EL (cell line): Measurements from ENCODE around the gene NT5C2.
A peak's percentile ranks its signal among the peaks of the same experiment; 100 is the strongest.
"Not testable (repeated sequence)": the region's sequence is repeated elsewhere in the genome, so short reads cannot be mapped to it uniquely, and the experiment has no call there.

Source experiments
- DNase-seq: peaks from one replicate; pipeline ENCODE4 v3.0.0-alpha.2; 2016

The NT5C2 gene

GRCh38 chr10:103193107-103193819 lies at the start of gene NT5C2:
Gene NT5C2, minus strand, starts transcription at chr10:103193272. Its CDS starts 18,314 bp downstream, at chr10:103174958.
- DNase-seq, result peak; percentile 82

- DNase-seq, result peak; percentile 56
Observed at GRCh38 chr10:103241262-103242011, 48.4 kb upstream of the NT5C2 start.

GRCh38 chr10:103238506-103239252 lies 45.6 kb upstream of the NT5C2 start:
- peak; percentile 74 for DNase-seq

GRCh38 chr10:103235775-103236174 lies 42.7 kb upstream of the NT5C2 start:
- no peak for DNase-seq

GRCh38 chr10:103232772-103233488 lies 39.9 kb upstream of the NT5C2 start:
- DNase-seq, result peak; percentile 68

GRCh38 chr10:103232131-103232673 lies 39.1 kb upstream of the NT5C2 start:
- peak; percentile 51 for DNase-seq

- peak; percentile 97 for DNase-seq
Observed at GRCh38 chr10:103231047-103231551, 38.0 kb upstream of the NT5C2 start.

- no peak for DNase-seq
Observed at GRCh38 chr10:103227416-103227815, 34.3 kb upstream of the NT5C2 start.

- no peak for DNase-seq
Observed at GRCh38 chr10:103225939-103226338, 32.9 kb upstream of the NT5C2 start.

GRCh38 chr10:103224721-103225120 lies 31.6 kb upstream of the NT5C2 start:
- DNase-seq, result not testable (repeated sequence)

GRCh38 chr10:103224133-103224532 lies 31.1 kb upstream of the NT5C2 start:
- DNase-seq, result no peak

- DNase-seq, result peak; percentile 54
Observed at GRCh38 chr10:103216362-103216761, 23.3 kb upstream of the NT5C2 start.

- DNase-seq, result no peak
Observed at GRCh38 chr10:103215601-103216000, 22.5 kb upstream of the NT5C2 start.

- DNase-seq, result not testable (repeated sequence)
Observed at GRCh38 chr10:103210262-103210661, 17.2 kb upstream of the NT5C2 start.

GRCh38 chr10:103207643-103208042 lies 14.6 kb upstream of the NT5C2 start:
- DNase-seq, result not testable (repeated sequence)

GRCh38 chr10:103207141-103207540 lies 14.1 kb upstream of the NT5C2 start:
- DNase-seq, result no peak

GRCh38 chr10:103206715-103207114 lies 13.6 kb upstream of the NT5C2 start:
- not testable (repeated sequence) for DNase-seq

GRCh38 chr10:103205401-103205800 lies 12.3 kb upstream of the NT5C2 start:
- not testable (repeated sequence) for DNase-seq

GRCh38 chr10:103204353-103205255 lies 11.5 kb upstream of the NT5C2 start:
- DNase-seq, result no peak

- no peak for DNase-seq
Observed at GRCh38 chr10:103203466-103203865, 10.4 kb upstream of the NT5C2 start.

- no peak for DNase-seq
Observed at GRCh38 chr10:103202319-103202718, 9.2 kb upstream of the NT5C2 start.
